ENCODE results near the gene SLC16A6.

GRCh38 chr17:68304706-68305105 lies 13.8 kb upstream of the SLC16A6 start:
- no peak for TF ChIP-seq RAD21 (conservative IDR thresholded peaks at IDR 0.05)
- no peak for TF ChIP-seq CTCF (IDR thresholded peaks at IDR 0.05; ENCODE audit: poor library complexity, severe bottlenecking)
- TF ChIP-seq POLR2AphosphoS5 (IDR thresholded peaks at IDR 0.05): no peak
- TF ChIP-seq MXI1 (conservative IDR thresholded peaks at IDR 0.05; ENCODE audit: poor library complexity, severe bottlenecking): no peak
- TF ChIP-seq SMC3 (conservative IDR thresholded peaks at IDR 0.05; ENCODE audit: poor library complexity): no peak
- no peak for TF ChIP-seq EP300 (conservative IDR thresholded peaks at IDR 0.05; ENCODE audit: poor library complexity, severe bottlenecking)
- TF ChIP-seq EZH2 (IDR thresholded peaks at IDR 0.05; ENCODE audit: borderline replicate concordance, insufficient read depth, low read length, poor library complexity, severe bottlenecking): no peak
- TF ChIP-seq TAF1 (IDR thresholded peaks at IDR 0.05; ENCODE audit: low read depth): no peak
- TF ChIP-seq REST (IDR thresholded peaks at IDR 0.05; ENCODE audit: borderline replicate concordance): no peak

Data from neural cell (in vitro differentiated cells).